Suprapubic skin (tissue), 4 donors: ENCODE measurements around the gene PAH. TPM values are rescaled to one million over a fixed set of nuclear protein-coding genes. Genes with fewer than 3 reads are reported as not detected.

Source experiments
- DNase-seq, 2 donors: peaks; one replicate each; pipeline ENCODE4 v3.0.0-alpha.2; 2019; ENCODE audit warnings: low spot score in 2 of 2
- H3K27ac ChIP-seq: fragments of 200-600 bp; sonication (generic); one replicate; pipeline ENCODE4 v1.5.1; 2019
- H3K27me3 ChIP-seq: fragments of 200-600 bp; sonication (generic); one replicate; pipeline ENCODE4 v1.5.1; 2019
- H3K36me3 ChIP-seq: fragments of 200-600 bp; sonication (generic); one replicate; pipeline ENCODE4 v1.5.1; 2019
- H3K4me1 ChIP-seq: fragments of 200-600 bp; sonication (generic); one replicate; pipeline ENCODE4 v1.5.1; 2019
- H3K4me3 ChIP-seq: fragments of 200-600 bp; sonication (generic); one replicate; pipeline ENCODE4 v1.5.1; 2019; ENCODE audit warnings: mild to moderate bottlenecking
- H3K9me3 ChIP-seq: fragments of 200-600 bp; sonication (generic); one replicate; pipeline ENCODE4 v1.5.1; 2019
- EP300 ChIP-seq: sonication (generic); formaldehyde crosslinking; IDR thresholded peaks from one replicate; pipeline ENCODE4 v1.6.1; 2017; ENCODE audit warnings: antibody characterized with exemption
- POLR2A ChIP-seq, 2 donors: fragments of 450-650 bp; IDR thresholded peaks; one replicate each; pipeline ENCODE4 v1.6.1; 2017; ENCODE audit warnings: antibody characterized with exemption in 2 of 2, mild to moderate bottlenecking in 2 of 2, moderate library complexity in 2 of 2
- POLR2AphosphoS5 ChIP-seq, 3 donors: sonication (generic); formaldehyde crosslinking; IDR thresholded peaks; one replicate each; pipeline ENCODE4 v1.6.1; 2017; ENCODE audit warnings: antibody characterized with exemption in 3 of 3
- WGBS: methylation state at CpG from one replicate; pipeline ENCODE4 v1.1.5; 2018; 5-methylcytosine and 5-hydroxymethylcytosine counted together
- total RNA-seq, 4 donors: library from RNA; depleted of rRNA; stranded (reverse); fragments of >200 nt; gene quantifications; one replicate each; pipeline ENCODE4 v1.1.0, GENCODE V29; 2016
- TF ChIP-seq, protein P1 (sequence below), 2 donors: fragments of 200-600 bp in 1 of 2; fragments of 450-650 bp in 1 of 2; sonication (generic) in 1 of 2; IDR thresholded peaks; one replicate each; pipeline ENCODE4 v1.5.1; 2016 to 2019; ENCODE audit warnings: antibody characterized with exemption in 2 of 2, mild to moderate bottlenecking in 1 of 2, moderate library complexity in 1 of 2

PAH gene
- total RNA-seq, 4 donors from 2014 or later = 1.5 TPM; not detected in 3

DNA sequence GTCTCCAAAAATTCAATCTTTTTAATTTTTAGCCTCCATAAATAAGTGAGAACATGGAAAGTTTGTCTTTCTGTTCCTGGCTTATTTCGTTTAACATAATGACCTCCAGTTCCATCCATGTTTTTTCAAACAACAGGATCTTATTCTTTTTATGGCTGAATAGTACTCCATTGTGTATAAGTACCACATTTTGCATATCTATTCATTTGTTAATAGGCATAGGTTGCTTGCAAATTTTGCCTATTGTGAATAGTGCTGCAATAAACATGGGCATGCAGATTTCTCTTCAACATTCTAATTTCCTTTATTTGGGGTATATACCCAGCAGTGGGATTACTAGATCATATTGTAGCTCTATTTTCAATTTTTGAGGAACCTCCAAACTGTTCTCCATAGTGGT, 16.1 kb upstream of the PAH start:
- H3K27me3 ChIP-seq = no peaks in the 10 kb centered on the region
- no peak for TF ChIP-seq POLR2A (IDR thresholded peaks at IDR 0.05)
- TF ChIP-seq POLR2AphosphoS5 (IDR thresholded peaks at IDR 0.05) = no peak
- TF ChIP-seq, protein P1, sequence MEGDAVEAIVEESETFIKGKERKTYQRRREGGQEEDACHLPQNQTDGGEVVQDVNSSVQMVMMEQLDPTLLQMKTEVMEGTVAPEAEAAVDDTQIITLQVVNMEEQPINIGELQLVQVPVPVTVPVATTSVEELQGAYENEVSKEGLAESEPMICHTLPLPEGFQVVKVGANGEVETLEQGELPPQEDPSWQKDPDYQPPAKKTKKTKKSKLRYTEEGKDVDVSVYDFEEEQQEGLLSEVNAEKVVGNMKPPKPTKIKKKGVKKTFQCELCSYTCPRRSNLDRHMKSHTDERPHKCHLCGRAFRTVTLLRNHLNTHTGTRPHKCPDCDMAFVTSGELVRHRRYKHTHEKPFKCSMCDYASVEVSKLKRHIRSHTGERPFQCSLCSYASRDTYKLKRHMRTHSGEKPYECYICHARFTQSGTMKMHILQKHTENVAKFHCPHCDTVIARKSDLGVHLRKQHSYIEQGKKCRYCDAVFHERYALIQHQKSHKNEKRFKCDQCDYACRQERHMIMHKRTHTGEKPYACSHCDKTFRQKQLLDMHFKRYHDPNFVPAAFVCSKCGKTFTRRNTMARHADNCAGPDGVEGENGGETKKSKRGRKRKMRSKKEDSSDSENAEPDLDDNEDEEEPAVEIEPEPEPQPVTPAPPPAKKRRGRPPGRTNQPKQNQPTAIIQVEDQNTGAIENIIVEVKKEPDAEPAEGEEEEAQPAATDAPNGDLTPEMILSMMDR (IDR thresholded peaks at IDR 0.05) = no peak
- TF ChIP-seq EP300 = no peak
- 64% methylated on average over 1 of the region's 1 CpG for WGBS
- H3K27ac ChIP-seq = no peak overlapping the region
- no peaks in the 10 kb centered on the region for H3K36me3 ChIP-seq
- no peak overlapping the region for H3K4me3 ChIP-seq
- H3K4me1 ChIP-seq = no peaks in the 10 kb centered on the region
- no peak for DNase-seq
- no peaks in the 10 kb centered on the region for H3K9me3 ChIP-seq

DNA sequence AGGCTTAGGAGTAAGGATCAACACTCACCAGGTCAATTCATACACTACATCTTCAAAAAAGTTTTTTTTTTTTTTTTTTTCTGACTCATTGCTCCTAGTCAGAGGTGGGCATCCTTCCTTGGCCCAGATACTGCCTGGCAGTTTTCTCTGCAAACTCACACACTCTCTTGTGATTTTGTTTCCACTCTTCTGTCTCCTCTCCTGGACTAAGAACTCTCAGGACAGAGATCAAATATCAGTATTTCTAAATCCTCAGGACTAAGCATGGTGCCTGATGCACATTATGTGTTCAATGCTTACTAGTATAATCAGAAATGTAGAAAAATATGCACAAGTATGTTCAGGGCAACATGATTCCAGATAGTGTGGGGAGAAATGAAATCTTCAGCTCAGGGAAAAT, 10.2 kb upstream of the PAH start:
- TF ChIP-seq, protein P1 (IDR thresholded peaks at IDR 0.05) = no peak
- TF ChIP-seq POLR2AphosphoS5 (IDR thresholded peaks at IDR 0.05) (no peak), EP300 (no peak), POLR2A (IDR thresholded peaks at IDR 0.05) (no peak)
- no peak for DNase-seq
- Histone ChIP-seq H3K4me1 (no peaks in the 10 kb centered on the region), H3K9me3 (no peaks in the 10 kb centered on the region), H3K27ac (no peak overlapping the region), H3K27me3 (no peaks in the 10 kb centered on the region), H3K36me3 (no peaks in the 10 kb centered on the region), H3K4me3 (no peak overlapping the region)

DNA sequence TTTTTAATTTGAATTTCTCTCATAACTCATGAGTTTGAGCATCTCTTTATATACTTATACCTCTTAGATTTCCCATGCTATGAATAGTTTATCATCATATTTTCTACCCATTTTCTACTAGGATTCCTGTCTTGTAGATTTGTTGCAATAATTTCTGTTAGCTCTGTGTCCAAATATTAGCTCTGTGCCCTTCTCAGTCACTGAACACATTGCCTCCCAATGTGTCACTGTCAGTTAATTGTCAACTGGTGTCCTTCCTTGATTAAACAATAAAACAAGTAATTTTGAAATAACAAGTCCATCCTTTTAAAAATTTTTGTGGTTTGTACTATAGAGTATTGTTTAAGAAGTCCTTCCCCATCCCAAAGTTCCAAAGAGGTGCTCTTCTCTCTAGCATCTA, 4.2 kb upstream of the PAH start:
- no peaks in the 10 kb centered on the region for H3K9me3 ChIP-seq
- no peak overlapping the region for H3K27ac ChIP-seq
- no peaks in the 10 kb centered on the region for H3K36me3 ChIP-seq
- H3K27me3 ChIP-seq = peaks cover 12% of the 10 kb centered on the region
- no peak for DNase-seq
- TF ChIP-seq POLR2A (IDR thresholded peaks at IDR 0.05) = no peak
- TF ChIP-seq, protein P1 (IDR thresholded peaks at IDR 0.05) = no peak
- no peak for TF ChIP-seq POLR2AphosphoS5 (IDR thresholded peaks at IDR 0.05)
- no peak for TF ChIP-seq EP300
- no peak overlapping the region for H3K4me3 ChIP-seq
- H3K4me1 ChIP-seq = peaks cover 9% of the 10 kb centered on the region

- H3K4me3 ChIP-seq = no peak overlapping the region
- H3K9me3 ChIP-seq = no peaks in the 10 kb centered on the region
- no peak overlapping the region for H3K27ac ChIP-seq
- peaks cover 9% of the 10 kb centered on the region for H3K4me1 ChIP-seq
- no peaks in the 10 kb centered on the region for H3K36me3 ChIP-seq
- H3K27me3 ChIP-seq = peaks cover 12% of the 10 kb centered on the region
- no peak for DNase-seq
- TF ChIP-seq POLR2AphosphoS5 (IDR thresholded peaks at IDR 0.05) = no peak
- TF ChIP-seq POLR2A (IDR thresholded peaks at IDR 0.05) = no peak
- TF ChIP-seq EP300 = no peak
- TF ChIP-seq, protein P1 (IDR thresholded peaks at IDR 0.05) = no peak
Measured at GRCh38 chr12:102920271-102920670, 3.2 kb upstream of the PAH start.

- H3K27ac ChIP-seq = no peak overlapping the region
- 80% methylated on average over 2 of the region's 2 CpGs for WGBS
- H3K36me3 ChIP-seq = no peaks in the 10 kb centered on the region
- H3K27me3 ChIP-seq = peaks cover 12% of the 10 kb centered on the region
- no peak for DNase-seq
- TF ChIP-seq, protein P1 (IDR thresholded peaks at IDR 0.05) = no peak
- no peak for TF ChIP-seq POLR2AphosphoS5 (IDR thresholded peaks at IDR 0.05)
- no peak for TF ChIP-seq POLR2A (IDR thresholded peaks at IDR 0.05)
- no peak for TF ChIP-seq EP300
- no peaks in the 10 kb centered on the region for H3K9me3 ChIP-seq
- peaks cover 9% of the 10 kb centered on the region for H3K4me1 ChIP-seq
- H3K4me3 ChIP-seq = no peak overlapping the region
Measured at GRCh38 chr12:102918840-102919239, 1.8 kb upstream of the PAH start.
